ENCODE measurements around the gene ENTHD1. TPM values are rescaled to one million over a fixed set of nuclear protein-coding genes. Genes with fewer than 3 reads are reported as not detected.

The ENTHD1 gene
- total and polyA plus RNA-seq, 2 experiments from 2014 or later, result not detected

DNA sequence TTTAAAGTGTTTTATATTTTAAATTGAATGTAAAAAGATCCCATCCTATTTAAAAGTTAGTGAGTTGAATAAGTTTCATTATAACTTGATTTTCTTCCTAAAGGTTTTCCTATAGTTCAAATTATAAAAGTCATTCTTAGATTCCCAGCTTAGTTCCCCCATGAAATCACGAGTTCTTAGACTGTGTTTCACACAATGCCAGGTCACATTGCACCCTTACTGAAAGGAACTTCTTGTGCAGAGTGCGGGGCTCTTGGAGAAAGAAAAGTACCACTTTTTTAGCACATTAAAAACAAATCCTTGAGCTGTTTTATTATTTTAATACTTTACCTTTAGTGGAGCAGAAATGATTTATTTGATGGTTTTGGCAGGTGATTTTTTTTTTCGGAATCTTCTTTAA is 22.9 kb upstream of the ENTHD1 start:
- no peak overlapping the region for H3K27ac ChIP-seq
- DNase-seq (ENCODE audit: low read depth in 1 of 2, low spot score in 1 of 2), result no peak
- H3K36me3 ChIP-seq, result no peaks in the 10 kb centered on the region
- no peak overlapping the region for H3K4me3 ChIP-seq
- H3K9me3 ChIP-seq (ENCODE audit: low read depth), result no peaks in the 10 kb centered on the region
- TF ChIP-seq, protein P1, sequence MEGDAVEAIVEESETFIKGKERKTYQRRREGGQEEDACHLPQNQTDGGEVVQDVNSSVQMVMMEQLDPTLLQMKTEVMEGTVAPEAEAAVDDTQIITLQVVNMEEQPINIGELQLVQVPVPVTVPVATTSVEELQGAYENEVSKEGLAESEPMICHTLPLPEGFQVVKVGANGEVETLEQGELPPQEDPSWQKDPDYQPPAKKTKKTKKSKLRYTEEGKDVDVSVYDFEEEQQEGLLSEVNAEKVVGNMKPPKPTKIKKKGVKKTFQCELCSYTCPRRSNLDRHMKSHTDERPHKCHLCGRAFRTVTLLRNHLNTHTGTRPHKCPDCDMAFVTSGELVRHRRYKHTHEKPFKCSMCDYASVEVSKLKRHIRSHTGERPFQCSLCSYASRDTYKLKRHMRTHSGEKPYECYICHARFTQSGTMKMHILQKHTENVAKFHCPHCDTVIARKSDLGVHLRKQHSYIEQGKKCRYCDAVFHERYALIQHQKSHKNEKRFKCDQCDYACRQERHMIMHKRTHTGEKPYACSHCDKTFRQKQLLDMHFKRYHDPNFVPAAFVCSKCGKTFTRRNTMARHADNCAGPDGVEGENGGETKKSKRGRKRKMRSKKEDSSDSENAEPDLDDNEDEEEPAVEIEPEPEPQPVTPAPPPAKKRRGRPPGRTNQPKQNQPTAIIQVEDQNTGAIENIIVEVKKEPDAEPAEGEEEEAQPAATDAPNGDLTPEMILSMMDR (IDR thresholded peaks at IDR 0.05; ENCODE audit: low read depth, low read length), result no peak
- no peaks in the 10 kb centered on the region for H3K27me3 ChIP-seq
- peaks cover 23% of the 10 kb centered on the region for H3K4me1 ChIP-seq (ENCODE audit: low read depth)

DNA sequence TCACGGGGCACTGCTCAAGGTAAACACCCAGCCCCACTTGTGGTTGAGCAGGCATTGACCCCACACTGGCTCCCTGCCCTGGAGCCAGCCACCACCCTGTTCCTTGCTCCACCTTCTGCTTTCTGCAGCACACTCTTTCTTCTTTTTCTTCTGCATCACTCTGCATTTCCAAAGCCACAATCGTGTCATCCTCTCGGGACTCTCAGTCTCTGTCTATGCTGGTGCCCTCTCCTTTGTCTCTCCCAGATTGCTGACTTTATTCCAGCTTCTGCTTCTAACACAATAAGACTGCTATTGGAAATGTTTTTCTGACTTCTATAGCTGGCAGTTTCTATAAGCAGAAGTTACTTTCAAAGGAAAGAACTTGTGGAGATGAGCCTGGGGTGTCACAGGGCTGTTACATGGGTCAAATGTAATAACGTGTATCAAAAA is 21.8 kb upstream of the ENTHD1 start:
- Histone ChIP-seq H3K27me3 (no peaks in the 10 kb centered on the region), H3K9me3 (ENCODE audit: low read depth) (no peaks in the 10 kb centered on the region), H3K4me3 (no peak overlapping the region), H3K27ac (no peak overlapping the region), H3K36me3 (no peaks in the 10 kb centered on the region), H3K4me1 (ENCODE audit: low read depth) (peaks cover 23% of the 10 kb centered on the region)
- DNase-seq (ENCODE audit: low read depth in 1 of 2, low spot score in 1 of 2), result no peak
- TF ChIP-seq, protein P1 (IDR thresholded peaks at IDR 0.05; ENCODE audit: low read depth, low read length), result no peak

DNA sequence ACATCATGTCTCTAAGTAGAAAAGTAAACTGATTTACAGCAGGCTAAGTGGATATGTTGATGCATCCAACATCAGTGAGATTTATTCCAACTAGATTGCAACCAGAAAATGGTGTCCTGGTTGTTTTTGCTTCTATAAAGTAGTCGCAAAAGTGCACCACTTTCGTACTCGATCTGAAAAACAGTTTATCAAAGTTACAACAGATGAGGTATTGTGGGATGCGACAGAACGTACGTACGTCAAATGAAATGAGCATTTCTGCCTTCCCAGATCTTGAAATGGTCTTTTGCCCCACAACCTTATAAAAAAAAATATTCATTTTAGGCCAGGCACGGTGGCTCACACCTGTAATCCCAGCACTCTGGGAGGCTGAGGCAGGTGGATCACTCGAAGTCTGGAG is 21.0 kb upstream of the ENTHD1 start:
- H3K36me3 ChIP-seq, result no peaks in the 10 kb centered on the region
- no peaks in the 10 kb centered on the region for H3K9me3 ChIP-seq (ENCODE audit: low read depth)
- no peak overlapping the region for H3K4me3 ChIP-seq
- H3K27me3 ChIP-seq, result no peaks in the 10 kb centered on the region
- H3K4me1 ChIP-seq (ENCODE audit: low read depth), result peaks cover 23% of the 10 kb centered on the region
- no peak for DNase-seq (ENCODE audit: low read depth in 1 of 2, low spot score in 1 of 2)
- TF ChIP-seq, protein P1 (IDR thresholded peaks at IDR 0.05; ENCODE audit: low read depth, low read length), result no peak
- no peak overlapping the region for H3K27ac ChIP-seq

DNA sequence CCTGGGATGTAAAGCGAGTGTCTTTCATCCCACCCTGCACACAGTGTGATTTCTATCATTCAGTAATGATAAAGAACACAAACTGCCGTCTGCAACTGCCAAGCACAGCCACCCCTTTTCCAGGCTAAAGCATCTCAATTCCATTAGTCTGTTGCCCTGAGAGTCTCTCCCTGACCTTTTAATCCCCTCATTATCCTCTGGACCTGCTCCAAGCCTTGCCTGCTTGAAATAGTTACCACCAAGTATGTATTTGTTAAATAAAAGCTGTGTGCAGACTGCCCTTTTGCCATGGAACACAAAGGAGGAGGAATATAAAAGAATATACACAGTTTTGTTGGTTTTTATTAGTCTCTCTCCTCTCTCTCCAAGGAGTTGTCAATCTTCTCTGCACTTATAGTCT is 20.3 kb upstream of the ENTHD1 start:
- Histone ChIP-seq H3K27me3 (no peaks in the 10 kb centered on the region), H3K4me1 (ENCODE audit: low read depth) (peaks cover 23% of the 10 kb centered on the region), H3K36me3 (no peaks in the 10 kb centered on the region), H3K27ac (no peak overlapping the region), H3K4me3 (no peak overlapping the region), H3K9me3 (ENCODE audit: low read depth) (no peaks in the 10 kb centered on the region)
- TF ChIP-seq, protein P1 (IDR thresholded peaks at IDR 0.05; ENCODE audit: low read depth, low read length), result no peak
- no peak for DNase-seq (ENCODE audit: low read depth in 1 of 2, low spot score in 1 of 2)

DNA sequence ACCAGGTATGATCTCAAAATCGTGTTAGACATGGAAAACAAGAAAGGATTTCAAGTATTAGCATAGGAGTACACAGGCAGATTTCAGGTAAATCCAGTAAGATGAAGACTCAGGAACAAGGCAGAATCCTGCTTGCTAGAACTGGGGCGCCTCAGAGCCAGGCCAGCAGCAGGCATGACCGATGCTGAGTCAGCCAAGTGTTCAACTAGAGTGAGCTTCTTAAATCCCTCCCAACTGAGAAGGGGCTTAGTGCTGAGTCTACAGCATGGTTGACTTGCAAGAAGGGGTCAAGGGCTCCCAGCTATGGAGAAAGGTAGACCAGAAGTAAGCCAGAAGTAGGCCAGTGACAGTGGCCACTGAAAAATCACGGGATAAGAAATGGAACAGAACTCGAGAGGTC is 19.8 kb upstream of the ENTHD1 start:
- H3K9me3 ChIP-seq (ENCODE audit: low read depth), result no peaks in the 10 kb centered on the region
- no peak for DNase-seq (ENCODE audit: low read depth in 1 of 2, low spot score in 1 of 2)

More for the DNA sequence above, 19.8 kb upstream of the ENTHD1 start:
- TF ChIP-seq, protein P1 (IDR thresholded peaks at IDR 0.05; ENCODE audit: low read depth, low read length), result no peak
- Histone ChIP-seq H3K4me3 (no peak overlapping the region), H3K36me3 (no peaks in the 10 kb centered on the region), H3K27me3 (no peaks in the 10 kb centered on the region), H3K4me1 (ENCODE audit: low read depth) (peaks cover 21% of the 10 kb centered on the region), H3K27ac (no peak overlapping the region)

All from cardiac muscle cell (in vitro differentiated cells and primary cell).